DMS 273 (cell line): ENCODE measurements around the gene ONECUT1.

Experiments
- DNase-seq: peaks from one replicate; lab custom pipeline; 2025; ENCODE audit not compliant: unreplicated experiment; lab: John Stamatoyannopoulos, UW

Gene ONECUT1

DNA sequence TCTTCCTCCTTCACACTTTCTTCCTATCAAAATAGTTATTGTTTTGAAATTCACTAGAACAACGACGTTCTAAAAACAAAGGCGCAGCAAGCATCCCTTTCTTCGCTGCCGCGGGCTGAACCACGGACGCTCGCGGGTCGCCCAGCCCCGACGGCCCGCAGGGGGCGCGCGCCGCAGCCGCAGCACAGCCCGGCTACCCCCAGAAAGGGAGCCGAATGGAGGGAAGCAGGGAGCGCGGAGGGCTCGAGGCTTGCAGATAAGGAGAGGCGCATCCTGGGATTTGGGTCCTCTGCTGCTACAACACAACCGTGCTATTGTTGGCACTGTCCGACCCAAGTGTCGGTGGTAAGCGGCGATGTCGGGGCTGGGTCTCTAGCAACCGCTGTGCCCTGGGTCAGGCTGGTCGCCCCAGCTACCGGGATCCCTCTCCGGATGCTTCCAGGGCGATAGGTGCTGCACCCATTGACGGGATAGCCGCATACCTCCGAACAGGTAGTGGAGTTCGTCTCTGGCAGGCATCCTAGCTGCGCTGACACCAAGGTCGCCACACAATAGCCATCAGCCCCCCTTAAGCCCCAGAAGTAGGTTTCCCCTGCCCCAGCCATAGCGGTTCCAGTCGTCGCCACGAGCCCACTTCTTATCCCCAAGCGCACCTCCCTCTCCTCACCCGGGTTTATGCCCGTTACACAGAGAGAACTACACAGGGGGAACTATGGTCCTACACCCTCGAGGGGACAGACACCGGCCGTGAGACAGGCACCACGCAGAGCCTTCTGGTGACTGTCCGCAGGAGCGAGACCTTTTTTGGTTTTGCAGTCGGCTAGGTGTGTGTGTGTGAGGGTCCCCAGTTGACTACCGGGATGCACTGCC, 6.0 kb downstream of the ONECUT1 start:
- DNase-seq: peak; percentile 73

DNA sequence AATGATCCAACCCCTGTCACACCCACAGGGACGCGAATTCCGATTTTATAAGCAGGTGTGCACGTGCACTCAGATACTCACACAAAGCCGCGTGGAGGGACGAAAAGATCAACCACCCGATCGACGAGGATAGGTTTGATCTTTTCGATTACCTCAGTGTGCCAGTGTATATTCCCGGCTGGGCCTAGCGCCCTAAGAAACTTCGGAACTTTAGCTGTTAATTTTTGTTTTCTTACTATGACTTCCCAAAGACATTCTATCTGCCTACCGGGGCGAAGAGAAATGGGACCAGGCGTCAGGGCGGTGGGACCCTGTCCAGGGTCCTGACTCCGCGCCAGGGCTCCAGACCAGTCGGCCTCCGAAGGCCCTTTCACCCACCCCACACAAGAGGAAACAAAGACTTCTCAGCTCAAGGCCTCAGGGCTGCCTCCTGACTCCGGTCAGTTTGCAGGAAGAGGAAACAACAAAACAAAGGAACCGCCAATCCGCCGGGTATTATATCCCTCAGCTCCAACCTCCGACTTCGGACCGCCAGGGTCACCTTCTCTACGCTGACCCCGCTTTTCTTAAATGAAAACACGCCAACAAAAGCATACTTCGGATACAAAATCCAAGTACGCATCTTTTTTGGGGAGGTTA, 6.8 kb downstream of the ONECUT1 start:
- no peak for DNase-seq

GRCh38 chr15:52782514-52782913, 7.6 kb downstream of the ONECUT1 start:
- no peak for DNase-seq

GRCh38 chr15:52780172-52780980, 9.8 kb downstream of the ONECUT1 start:
- DNase-seq: peak; percentile 64

- no peak for DNase-seq
These were observed 11.7 kb downstream of the ONECUT1 start for GRCh38 chr15:52778457-52778856.

- no peak for DNase-seq
These were observed 17.4 kb downstream of the ONECUT1 start for GRCh38 chr15:52772766-52773165.

DNA sequence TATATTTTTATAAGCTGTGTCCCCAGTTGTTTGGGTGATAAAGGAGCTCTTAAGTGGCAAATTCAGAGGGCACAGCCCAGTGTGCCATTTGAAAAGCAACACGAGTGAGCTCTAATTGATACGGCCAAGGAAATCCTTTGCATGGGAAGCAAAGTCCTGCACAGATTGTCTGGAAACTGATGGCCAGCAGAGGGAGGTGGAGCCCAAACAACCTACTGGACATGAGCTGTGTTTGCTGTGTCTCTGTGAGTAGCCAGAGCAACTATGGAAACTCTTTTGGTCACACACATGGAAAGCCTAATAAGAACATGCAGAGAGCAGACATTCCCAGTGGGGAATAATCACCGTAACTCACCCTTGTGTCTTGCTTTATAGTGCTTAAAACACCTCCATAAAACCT, 24.4 kb downstream of the ONECUT1 start:
- no peak for DNase-seq

GRCh38 chr15:52764731-52765130, 25.4 kb downstream of the ONECUT1 start:
- DNase-seq: no peak

- no peak for DNase-seq
These were observed 27.5 kb downstream of the ONECUT1 start for GRCh38 chr15:52762621-52763020.

DNA sequence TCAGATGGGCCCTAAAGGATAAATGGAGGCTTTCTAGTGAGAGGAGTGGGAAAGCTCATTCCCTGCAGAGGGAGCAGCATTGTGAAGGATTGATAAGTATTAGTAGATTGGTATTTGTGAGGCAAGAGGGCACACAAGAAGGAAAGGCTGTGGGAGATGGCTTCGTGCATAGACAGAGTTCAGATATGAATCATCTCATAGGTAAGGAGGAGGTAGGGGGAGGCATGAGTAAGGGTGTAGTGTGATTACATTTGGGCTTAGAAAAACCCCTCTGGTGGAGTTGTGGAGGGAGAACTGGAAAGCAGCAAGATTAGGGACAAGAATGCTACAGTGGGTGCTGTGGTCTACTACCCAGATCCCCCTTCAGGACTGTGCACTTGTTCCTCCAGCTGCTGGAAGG, 29.6 kb downstream of the ONECUT1 start:
- no peak for DNase-seq

DNA sequence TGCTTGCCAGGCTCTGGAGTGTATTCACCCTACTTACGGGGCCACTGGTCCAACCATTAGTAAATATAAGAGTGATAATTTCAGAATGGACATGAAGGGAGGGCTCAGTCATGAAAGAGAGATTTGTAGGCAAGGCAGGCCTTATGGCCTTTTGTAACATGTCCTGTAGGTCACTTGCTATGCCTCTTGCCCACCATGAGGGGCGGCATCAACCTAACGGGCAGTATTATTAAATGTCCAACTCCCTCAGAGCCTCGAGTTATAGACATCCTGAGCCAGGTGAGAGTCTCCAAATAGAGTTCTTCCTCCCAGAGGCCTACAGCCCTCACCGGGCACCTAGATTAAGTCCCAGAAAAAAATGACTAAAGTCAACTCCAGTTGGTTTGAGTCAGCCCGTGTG, 30.2 kb downstream of the ONECUT1 start:
- no peak for DNase-seq

GRCh38 chr15:52757496-52757895, 32.6 kb downstream of the ONECUT1 start:
- DNase-seq: no peak

- DNase-seq: no peak
These were observed 38.6 kb downstream of the ONECUT1 start for GRCh38 chr15:52751522-52751921.

GRCh38 chr15:52749258-52749657, 40.9 kb downstream of the ONECUT1 start:
- DNase-seq: no peak

- DNase-seq: no peak
These were observed 43.9 kb downstream of the ONECUT1 start for GRCh38 chr15:52746162-52746757.

DNA sequence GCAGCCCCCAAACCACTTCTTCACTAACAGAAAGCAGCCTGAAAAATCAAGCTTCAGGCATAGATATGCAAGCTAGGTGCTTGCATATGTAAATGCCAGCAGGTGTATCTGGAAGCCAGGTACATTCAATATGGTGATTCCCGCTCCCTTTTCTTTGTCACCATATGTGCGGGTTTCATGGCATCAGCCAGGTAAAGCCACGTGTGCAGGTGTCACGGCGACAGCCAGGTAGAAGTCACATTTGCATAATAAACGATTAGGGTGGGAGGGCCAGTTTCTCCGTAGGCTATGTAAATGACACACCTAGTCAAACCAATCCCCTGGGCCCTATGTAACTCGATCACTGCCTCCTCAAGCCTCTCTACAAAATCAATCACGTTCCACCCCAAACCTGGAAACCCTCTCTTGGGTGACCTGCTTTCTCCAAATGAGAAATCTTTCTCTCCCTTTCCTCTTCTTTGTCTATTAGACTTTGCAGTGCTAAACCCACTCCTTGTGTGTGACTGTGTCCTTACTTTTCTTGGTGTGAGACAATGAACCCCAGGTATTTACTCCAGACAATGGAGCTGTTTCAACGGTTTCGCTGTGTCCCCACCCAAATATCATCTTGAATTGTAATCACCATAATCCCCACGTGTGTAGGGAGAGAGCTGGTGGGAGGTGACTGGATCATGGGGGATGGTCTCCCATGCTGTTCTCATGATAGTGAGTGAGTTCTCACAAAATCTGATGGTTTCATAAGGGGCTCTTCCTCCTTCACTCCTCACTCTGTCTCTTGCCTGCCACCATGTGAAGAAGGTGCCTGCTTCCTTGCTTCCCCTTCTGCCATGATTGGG, 44.6 kb downstream of the ONECUT1 start:
- DNase-seq: no peak

DNA sequence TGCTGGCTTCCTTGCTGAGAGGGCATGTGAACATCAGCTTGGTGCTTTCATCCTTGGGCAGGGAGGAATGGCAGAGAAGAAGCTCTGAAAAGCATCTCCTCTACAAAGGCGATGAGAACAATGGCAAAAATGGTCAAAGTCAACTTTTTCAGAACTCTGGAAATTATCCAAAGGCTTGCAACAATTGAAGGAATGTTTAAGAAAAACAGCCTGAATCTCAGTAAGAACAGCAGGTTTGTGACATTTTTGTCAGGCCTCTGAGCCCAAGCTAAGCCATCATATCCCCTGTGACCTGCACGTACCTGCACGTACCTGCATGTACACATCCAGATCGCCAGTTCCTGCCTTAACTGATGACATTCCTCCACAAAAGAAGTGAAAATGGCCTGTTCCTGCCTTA, 51.8 kb downstream of the ONECUT1 start:
- DNase-seq: no peak

GRCh38 chr15:52737720-52738119, 52.4 kb downstream of the ONECUT1 start:
- no peak for DNase-seq

DNA sequence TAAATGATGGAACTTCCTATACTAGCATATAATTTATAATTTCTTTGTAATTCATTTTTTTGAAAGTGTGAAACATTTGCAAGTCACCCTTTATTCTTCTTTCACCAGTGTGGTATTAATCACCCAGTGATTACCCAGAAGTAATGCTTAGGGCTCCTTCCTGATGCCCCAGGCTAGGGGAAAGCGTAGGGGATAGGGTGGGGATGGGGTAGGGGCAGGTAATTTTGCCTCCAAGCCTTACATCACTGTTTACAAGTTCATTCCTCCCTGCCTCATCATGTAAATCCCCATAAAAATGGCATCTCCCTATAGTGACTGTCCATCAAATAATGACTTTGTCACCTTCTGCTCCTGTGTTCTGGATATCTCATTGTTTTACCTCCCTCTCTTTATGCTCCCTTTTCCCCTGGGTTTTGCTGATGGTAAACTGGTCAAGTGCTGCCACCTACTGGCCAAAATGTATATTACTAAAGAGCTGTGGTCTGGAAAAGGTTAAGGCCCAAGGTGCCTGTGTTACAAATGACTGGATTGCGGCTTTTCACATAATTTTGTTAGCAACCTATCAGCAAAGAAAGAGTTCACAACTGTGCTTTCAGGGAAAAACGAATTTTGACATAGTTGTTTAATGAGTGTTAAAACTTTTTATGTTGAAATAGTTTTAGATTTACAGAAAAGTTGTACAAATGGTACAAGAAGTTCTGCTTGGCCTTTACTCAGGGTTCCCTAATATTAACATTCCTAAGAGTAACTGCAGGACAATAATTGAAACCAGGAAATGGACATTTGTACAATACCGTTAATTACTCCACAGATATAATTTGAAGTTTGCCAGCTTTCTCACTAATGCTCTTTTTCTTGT, 54.7 kb downstream of the ONECUT1 start:
- peak; percentile 87 for DNase-seq
